22Rv1 (cell line): Measurements from ENCODE around the gene DUOX2.
A peak's percentile ranks its signal among the peaks of the same experiment; 100 is the strongest.
"Not testable (repeated sequence)": the region's sequence is repeated elsewhere in the genome, so short reads cannot be mapped to it uniquely, and the experiment has no call there.

ENCODE experiments used
- H3K27ac ChIP-seq: fragments of 450-650 bp; 2 replicates; pipeline ENCODE4 v1.5.1; 2017
- ZFX ChIP-seq: fragments of 450-650 bp; IDR thresholded peaks from 2 replicates; pipeline ENCODE4 v1.6.1; 2017; ENCODE audit warnings: antibody characterized with exemption, borderline replicate concordance
- TF ChIP-seq, protein P1 (sequence below): fragments of 450-650 bp; IDR thresholded peaks from 2 replicates; pipeline ENCODE4 v1.5.1; 2017; ENCODE audit warnings: mild to moderate bottlenecking

The DUOX2 gene

DNA sequence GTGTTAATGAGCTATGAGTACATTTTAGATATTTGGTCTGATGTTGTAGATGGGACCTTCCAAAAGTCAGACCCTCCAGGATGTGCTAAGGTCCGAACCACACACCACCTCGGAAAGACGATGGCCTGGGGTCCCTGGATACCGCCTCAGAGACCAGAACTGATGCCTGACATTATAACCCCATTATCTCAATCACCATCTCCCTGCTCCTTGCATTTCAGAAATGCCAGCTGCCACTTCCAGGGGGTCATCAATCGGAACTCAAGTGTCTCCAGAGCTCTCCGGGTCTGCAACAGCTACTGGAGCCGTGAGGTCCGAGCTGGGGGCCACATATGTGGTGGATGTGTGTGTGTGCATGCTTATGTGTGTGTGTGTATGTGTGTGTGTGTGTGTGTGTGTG, 23.7 kb upstream of the DUOX2 start:
- TF ChIP-seq, protein P1, sequence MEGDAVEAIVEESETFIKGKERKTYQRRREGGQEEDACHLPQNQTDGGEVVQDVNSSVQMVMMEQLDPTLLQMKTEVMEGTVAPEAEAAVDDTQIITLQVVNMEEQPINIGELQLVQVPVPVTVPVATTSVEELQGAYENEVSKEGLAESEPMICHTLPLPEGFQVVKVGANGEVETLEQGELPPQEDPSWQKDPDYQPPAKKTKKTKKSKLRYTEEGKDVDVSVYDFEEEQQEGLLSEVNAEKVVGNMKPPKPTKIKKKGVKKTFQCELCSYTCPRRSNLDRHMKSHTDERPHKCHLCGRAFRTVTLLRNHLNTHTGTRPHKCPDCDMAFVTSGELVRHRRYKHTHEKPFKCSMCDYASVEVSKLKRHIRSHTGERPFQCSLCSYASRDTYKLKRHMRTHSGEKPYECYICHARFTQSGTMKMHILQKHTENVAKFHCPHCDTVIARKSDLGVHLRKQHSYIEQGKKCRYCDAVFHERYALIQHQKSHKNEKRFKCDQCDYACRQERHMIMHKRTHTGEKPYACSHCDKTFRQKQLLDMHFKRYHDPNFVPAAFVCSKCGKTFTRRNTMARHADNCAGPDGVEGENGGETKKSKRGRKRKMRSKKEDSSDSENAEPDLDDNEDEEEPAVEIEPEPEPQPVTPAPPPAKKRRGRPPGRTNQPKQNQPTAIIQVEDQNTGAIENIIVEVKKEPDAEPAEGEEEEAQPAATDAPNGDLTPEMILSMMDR = no peak
- no peak overlapping the region for H3K27ac ChIP-seq

DNA sequence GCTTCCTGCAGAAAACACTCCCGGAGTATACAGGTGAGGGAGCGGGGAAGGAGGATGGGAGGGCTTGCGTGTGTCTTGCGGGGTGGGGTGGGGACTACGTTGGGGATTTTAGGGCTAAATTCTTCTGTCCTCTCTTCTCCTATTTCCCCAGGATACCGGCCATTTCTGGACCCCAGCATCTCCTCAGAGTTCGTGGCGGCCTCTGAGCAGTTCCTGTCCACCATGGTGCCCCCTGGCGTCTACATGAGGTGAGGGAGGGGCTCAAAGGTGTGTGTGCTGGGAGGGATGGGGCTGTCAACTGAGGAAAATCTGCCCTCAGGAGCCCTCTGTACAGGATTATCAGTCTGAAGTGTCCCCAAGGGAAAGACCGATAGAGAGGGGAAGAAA, 22.4 kb upstream of the DUOX2 start:
- H3K27ac ChIP-seq = no peak overlapping the region
- no peak for TF ChIP-seq ZFX
- TF ChIP-seq, protein P1 = 0 out of 2 replicates have a peak, but pooled peaks have one; percentile 5

DNA sequence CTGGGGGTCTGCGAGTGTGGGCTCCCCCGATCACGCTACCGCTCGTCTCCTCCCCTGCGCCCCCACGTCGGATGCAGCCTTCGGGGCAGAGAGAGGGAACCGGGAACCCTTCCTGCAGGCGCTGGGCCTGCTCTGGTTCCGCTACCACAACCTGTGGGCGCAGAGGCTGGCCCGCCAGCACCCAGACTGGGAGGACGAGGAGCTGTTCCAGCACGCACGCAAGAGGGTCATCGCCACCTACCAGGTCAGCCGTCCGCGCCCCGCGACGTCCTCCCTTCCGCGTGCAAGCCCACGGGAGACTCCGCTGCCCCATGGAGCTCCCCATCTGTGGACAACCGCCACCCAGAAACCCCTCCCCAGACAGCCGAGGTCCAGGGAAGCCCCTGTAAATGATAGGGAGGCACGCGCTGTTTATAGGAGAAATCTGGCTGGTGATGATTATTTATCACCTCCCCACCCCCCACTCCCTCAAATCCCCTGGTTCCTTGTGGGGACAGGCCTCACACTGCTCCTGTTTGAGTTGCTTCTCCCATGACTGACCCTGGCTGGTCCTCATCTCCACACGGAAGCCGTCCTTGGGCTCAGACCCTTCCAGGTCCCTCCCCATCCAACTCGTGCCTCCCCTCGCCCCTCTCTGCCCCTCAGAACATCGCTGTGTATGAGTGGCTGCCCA, 21.9 kb upstream of the DUOX2 start:
- H3K27ac ChIP-seq = not testable (repeated sequence)

DNA sequence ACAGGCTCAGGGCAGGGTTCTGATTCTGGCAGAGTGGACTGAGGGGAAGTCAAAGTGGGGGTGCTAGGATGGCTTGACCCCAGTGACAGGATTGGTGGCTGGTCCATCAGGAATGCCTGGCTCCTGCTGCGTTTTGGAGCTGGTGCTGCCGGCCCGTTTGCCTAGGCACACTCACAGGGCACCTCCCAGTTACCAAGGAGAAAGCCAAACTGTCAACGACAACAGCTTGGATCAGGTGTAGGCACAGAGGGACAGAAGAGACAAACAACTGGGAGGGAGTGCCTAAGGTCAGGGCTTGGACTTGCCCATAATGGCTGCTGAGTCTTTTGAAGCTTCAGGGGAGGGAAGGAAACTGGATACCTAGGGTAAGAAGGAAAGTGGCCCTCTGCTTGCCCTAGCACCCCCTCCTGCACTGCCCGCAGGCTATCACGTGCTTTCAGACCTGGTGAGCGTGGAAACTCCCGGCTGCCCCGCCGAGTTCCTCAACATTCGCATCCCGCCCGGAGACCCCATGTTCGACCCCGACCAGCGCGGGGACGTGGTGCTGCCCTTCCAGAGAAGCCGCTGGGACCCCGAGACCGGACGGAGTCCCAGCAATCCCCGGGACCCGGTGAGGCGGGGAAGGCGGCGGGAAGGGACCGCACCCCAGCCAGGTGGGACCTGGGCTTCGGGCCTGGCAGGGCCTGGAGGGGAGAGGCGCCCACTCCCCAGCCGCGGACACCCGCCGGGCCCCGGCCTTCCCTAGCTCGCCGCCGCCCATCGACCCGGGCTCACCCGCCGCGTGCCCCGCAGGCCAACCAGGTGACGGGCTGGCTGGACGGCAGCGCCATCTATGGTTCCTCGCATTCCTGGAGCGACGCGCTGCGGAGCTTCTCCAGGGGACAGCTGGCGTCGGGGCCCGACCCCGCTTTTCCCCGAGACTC, 21.0 kb upstream of the DUOX2 start:
- no peak overlapping the region for H3K27ac ChIP-seq
- TF ChIP-seq, protein P1 = peak; percentile 66
- TF ChIP-seq ZFX = no peak

More for the DNA sequence above, 21.9 kb upstream of the DUOX2 start:
- TF ChIP-seq, protein P1 = peak; percentile 18

DNA sequence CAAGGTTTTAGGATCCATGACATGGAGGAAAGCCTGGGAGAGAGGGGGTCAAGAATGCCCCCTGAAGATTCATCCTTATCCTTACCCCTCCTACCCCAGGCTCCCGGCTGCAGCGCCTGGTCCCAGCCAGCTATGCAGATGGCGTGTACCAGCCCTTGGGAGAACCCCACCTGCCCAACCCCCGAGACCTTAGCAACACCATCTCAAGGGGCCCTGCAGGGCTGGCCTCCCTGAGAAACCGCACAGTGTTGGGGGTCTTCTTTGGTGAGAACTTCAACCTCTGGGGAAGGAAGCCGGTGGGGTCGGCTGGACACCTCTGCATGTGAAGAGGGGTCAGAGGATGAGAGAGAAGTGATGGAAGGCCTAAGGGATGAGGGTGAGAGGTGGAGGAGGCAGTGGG, 20.1 kb upstream of the DUOX2 start:
- H3K27ac ChIP-seq = no peak overlapping the region
- no peak for TF ChIP-seq ZFX
- TF ChIP-seq, protein P1 = no peak

DNA sequence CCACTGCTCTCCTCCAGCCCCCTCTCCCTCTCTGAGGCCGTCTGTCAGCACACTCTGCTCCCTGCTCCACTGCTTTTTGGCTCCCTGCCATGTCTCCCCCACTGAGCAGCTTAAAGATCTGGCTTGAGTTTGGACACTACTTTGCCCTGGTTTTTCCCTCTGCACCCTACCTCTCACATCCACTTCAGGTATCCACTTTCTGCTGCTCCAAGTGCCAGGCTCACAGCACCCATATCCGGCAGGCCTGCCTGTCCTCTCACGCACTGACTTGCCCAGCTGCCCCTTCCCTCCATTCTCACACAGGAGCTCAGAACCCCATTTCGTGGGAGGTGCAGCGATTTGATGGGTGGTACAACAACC, 19.6 kb upstream of the DUOX2 start:
- H3K27ac ChIP-seq = no peak overlapping the region

More for the DNA sequence above, 19.6 kb upstream of the DUOX2 start:
- no peak for TF ChIP-seq ZFX
- TF ChIP-seq, protein P1 = no peak
